Heart left ventricle (tissue), 13 donors: ENCODE results near the gene CLSTN3.

Source experiments
- POLR2A ChIP-seq, 2 donors: fragments of 450-650 bp; IDR thresholded peaks; one replicate each; pipeline ENCODE4 v1.6.1; 2017; ENCODE audit warnings: antibody characterized with exemption in 2 of 2, mild to moderate bottlenecking in 2 of 2, moderate library complexity in 2 of 2
- TF ChIP-seq, protein P1 (sequence below), 12 donors: fragments of 200-600 bp; sonication (generic) in 4 of 12; IDR thresholded peaks; one replicate each; pipeline versions ENCODE4 v1.5.0 to v1.8.0; 2018 to 2022; ENCODE audit warnings: antibody characterized with exemption in 12 of 12, mild to moderate bottlenecking in 5 of 12
- donor health status: ischemic (EF 13 %, LVEDD 7.1; RV severe dilation, severe dysfunction).
- donor health status: DM: no; HTN: yes; CAD: no.
- donor health status: DM: no; HTN: no; CAD: no.
- donor health status: ischemic (EF 25% LVEDD 6.9; RV normal size, moderate dysfunction).
- donor health status: ischemic (EF 25% LVEDD 5.7; RV mildly dilated, moderate dysfunction).
- donor health status: ischemic (EF 35%, LVEDD 5.7; RV mildly dilated, moderate dysfunction).
- donor health status: nonischemic (EF 11% LVEDD 7.7; RV severe dilation, severe dysfunction).
- donor health status: DM: yes; HTN: yes; CAD: no.
- donor health status: PGD.
- donor health status: ischemic (EF 29% LVEDD 5.4; RV normal size, mild dysfunction).
- donor health status: nonischemic (EF 23%, LVEDD 6.1; RV moderate dilation, normal function).

DNA sequence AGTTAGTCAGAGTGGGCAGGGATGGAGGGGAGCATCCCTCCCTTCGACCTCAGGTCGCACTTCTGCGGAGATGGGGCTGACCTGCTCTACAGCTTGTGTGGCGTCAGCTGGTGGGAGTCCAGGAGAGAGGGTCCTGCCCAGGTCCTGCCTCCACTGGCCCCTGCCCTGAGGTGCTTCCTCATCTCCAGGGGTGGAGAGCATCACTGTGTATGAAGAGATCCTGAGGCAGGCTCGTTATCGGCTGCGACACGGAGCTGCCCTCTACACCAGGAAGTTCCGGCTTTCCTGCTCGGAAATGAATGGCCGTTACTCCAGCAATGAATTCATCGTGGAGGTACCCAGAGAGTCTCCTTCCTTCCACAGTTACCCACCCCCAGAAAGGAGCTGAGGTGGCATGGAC is 20.2 kb downstream of the CLSTN3 start:
- TF ChIP-seq POLR2A (IDR thresholded peaks at IDR 0.05) = no peak
- TF ChIP-seq, protein P1, sequence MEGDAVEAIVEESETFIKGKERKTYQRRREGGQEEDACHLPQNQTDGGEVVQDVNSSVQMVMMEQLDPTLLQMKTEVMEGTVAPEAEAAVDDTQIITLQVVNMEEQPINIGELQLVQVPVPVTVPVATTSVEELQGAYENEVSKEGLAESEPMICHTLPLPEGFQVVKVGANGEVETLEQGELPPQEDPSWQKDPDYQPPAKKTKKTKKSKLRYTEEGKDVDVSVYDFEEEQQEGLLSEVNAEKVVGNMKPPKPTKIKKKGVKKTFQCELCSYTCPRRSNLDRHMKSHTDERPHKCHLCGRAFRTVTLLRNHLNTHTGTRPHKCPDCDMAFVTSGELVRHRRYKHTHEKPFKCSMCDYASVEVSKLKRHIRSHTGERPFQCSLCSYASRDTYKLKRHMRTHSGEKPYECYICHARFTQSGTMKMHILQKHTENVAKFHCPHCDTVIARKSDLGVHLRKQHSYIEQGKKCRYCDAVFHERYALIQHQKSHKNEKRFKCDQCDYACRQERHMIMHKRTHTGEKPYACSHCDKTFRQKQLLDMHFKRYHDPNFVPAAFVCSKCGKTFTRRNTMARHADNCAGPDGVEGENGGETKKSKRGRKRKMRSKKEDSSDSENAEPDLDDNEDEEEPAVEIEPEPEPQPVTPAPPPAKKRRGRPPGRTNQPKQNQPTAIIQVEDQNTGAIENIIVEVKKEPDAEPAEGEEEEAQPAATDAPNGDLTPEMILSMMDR (IDR thresholded peaks at IDR 0.05) = no peak
